NCI-H748 treated with DMSO at 0.1 percent for 48 hours (cell line): ENCODE measurements around the gene PRRT3.
"Not testable (repeated sequence)": the region's sequence is repeated elsewhere in the genome, so short reads cannot be mapped to it uniquely, and the experiment has no call there.

Experiments used
- DNase-seq: peaks from one replicate; lab custom pipeline; 2025; lab: John Stamatoyannopoulos, UW

PRRT3 gene

DNA sequence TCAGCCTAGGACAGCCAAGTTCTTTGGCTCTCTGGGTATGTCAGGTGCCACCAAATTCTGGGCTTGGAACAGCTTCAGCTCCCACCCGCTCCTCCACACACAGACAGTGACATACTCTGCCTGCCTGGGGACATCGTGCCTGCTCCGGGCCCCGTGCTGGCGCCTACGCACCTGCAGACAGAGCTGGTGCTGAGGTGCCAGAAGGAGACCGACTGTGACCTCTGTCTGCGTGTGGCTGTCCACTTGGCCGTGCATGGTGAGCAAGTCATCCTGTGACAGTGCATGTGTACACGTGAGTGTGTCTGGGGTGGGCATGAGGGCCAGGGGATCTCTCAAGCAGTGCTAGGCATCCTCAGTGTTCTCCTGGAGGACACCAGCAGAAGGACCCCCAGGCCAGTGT, 34.4 kb downstream of the PRRT3 start:
- no peak for DNase-seq

GRCh38 chr3:9916734-9917680, 35.2 kb downstream of the PRRT3 start, which contains the start of gene IL17RC:
Gene IL17RC, plus strand, starts transcription at chr3:9917098. Its CDS starts 218 bp downstream, at chr3:9917316.
- DNase-seq = peak; percentile 30

- no peak for DNase-seq
These were observed 35.9 kb downstream of the PRRT3 start for GRCh38 chr3:9916346-9916733.

- DNase-seq = peak; percentile 1
These were observed 36.7 kb downstream of the PRRT3 start for GRCh38 chr3:9915254-9916141.

- DNase-seq = no peak
These were observed 37.5 kb downstream of the PRRT3 start for GRCh38 chr3:9914559-9915253.

DNA sequence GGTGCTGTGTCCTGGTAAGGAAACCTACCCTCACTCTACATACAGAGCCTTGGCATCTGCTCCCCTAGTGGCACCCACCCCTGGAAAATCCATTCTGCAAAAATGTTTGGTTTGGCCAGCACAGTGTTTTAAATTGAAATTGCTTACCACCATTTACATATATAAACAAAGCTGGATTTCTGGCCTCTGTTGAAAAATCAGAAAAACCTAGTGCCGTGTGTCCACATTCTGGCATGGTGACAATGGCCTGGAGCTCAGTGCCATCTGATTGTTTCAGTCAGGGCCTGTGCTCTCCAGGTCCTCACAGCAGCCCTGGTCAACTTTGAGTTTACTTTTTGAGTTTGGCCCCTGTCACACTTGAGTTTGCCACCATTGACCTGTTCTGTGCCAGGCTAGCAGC, 38.2 kb downstream of the PRRT3 start:
- no peak for DNase-seq

GRCh38 chr3:9913601-9914000, 38.6 kb downstream of the PRRT3 start:
- DNase-seq = no peak

GRCh38 chr3:9912294-9912935, 39.8 kb downstream of the PRRT3 start:
- no peak for DNase-seq

- DNase-seq = no peak
These were observed 40.3 kb downstream of the PRRT3 start for GRCh38 chr3:9911863-9912262.

GRCh38 chr3:9909221-9910013, 42.8 kb downstream of the PRRT3 start:
- DNase-seq = no peak

DNA sequence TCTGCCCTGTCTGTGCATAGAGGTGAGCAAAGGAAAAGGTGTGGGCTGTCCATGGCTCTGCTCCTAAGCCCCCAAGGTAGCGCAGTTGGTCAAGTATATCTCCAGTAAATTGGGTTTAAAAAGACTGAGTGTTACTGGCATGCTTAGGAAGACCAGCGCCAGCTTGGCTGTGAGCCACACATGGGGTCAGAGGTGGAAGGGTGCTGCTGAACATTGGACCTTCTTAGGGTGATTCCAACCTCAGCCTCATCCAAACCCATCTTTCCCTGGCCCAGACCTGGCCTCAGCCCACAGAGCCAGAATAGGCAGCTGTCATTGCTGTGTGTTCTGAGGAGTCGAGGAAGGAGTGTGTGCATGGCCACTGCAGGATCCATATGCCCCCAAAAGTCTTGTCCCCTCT, 43.9 kb downstream of the PRRT3 start:
- no peak for DNase-seq

GRCh38 chr3:9906480-9906879, 45.7 kb downstream of the PRRT3 start:
- no peak for DNase-seq

DNA sequence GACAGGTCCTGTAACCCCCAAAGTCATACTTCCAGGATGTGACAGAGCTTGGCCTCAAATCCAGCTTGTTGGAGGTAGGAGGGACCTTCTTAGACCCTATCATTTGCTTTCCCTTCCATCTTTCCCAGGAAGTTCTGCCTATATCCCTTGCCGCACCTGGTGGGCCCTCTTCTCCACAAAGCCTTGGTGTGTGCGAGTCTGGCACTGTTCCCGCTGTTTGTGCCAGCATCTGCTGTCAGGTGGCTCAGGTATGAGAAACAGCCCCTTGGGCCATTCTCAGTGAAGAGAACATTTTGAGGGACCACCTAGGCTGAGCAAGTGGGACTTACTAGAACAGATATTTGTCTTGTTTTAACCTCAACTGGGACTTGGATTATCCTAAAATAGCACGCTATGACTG, 48.3 kb downstream of the PRRT3 start:
- no peak for DNase-seq

- DNase-seq = no peak
These were observed 49.0 kb downstream of the PRRT3 start for GRCh38 chr3:9903238-9903624.

GRCh38 chr3:9902372-9903237, 49.6 kb downstream of the PRRT3 start, which contains the start of gene IL17RE:
Gene IL17RE, plus strand, starts transcription at chr3:9902848. Its CDS starts 85 bp downstream, at chr3:9902933.
- no peak for DNase-seq

- no peak for DNase-seq
These were observed 50.2 kb downstream of the PRRT3 start for GRCh38 chr3:9901967-9902366.

DNA sequence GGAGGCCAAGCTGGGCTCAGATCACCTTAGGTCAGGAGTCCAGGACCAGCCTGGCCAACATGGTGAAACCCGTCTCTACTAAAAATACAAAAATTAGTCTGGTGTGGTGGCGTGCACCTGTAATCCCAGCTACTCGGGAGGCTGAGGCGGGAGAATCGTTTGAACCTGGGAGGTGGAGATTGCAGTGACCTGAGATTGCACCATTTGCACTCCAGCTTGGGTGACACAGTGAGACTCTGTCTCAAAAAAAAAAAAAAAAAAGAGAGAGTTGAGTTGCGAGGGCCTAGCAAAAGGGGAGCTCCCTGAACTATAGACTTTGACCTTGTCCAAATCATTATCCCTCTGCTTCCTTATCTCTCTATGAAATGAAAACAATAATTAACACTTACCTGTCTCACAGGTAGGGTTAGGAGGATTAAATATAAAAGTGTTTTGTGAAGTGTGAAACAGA, 51.2 kb downstream of the PRRT3 start:
- DNase-seq = not testable (repeated sequence)

- DNase-seq = no peak
These were observed 52.9 kb downstream of the PRRT3 start for GRCh38 chr3:9899289-9899791.

DNA sequence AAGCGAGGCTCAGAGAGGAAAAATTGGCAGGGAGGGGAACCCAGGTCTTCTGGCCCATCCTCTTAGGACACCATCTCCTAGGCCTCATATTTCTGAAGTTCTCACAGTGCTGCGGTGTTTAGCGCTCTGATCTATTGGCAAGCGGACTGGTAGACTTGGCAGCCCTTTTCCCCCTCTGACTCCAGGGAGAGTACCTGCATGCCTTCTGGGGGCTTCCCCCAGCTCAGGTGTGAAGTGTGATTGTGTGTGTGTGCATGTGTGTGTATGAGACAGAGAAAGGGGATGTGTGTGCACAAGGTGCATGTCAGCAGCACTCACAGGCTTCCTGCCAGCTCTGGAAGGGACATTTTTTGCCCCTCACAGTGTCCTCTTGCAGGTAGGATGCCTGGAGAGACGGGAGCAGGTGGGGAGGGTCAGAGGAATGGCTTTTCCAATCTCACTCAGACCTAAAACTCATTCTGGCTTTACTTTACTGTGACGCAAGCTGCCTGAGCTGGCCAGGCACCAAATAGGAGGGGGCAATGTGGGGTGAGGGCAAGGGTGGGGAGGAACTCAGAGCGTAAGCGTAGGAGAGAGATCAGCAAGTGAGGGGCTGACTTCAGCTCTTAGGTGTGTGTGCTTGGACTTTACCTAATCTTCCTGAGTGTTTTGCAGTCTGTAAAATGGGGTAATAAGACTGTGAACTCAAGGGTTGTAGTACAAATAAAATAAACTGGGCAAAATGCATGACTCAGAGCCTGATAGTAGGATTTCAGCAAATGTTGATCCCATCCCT, 53.6 kb downstream of the PRRT3 start:
- DNase-seq = no peak
